Ramos (cell line): Measurements from ENCODE around the gene FOXL1.

Experiments
- in situ Hi-C: fragments of 300-500 bp; cut with MboI; formaldehyde crosslinking; loops from one replicate; pipeline ENCODE4 v1.14.3; 2022; ENCODE audit warnings: low sequenced_read_pairs; ENCODE audit not compliant: unreplicated experiment

Gene FOXL1

GRCh38 chr16:86566966-86567700, 11.2 kb upstream of the FOXL1 start:
- in situ Hi-C loops: loop anchor here (10.0 to 25.0 kb wide), 3 partner anchors 298 to 720 kb away; no protein-coding TSS in a partner anchor

DNA sequence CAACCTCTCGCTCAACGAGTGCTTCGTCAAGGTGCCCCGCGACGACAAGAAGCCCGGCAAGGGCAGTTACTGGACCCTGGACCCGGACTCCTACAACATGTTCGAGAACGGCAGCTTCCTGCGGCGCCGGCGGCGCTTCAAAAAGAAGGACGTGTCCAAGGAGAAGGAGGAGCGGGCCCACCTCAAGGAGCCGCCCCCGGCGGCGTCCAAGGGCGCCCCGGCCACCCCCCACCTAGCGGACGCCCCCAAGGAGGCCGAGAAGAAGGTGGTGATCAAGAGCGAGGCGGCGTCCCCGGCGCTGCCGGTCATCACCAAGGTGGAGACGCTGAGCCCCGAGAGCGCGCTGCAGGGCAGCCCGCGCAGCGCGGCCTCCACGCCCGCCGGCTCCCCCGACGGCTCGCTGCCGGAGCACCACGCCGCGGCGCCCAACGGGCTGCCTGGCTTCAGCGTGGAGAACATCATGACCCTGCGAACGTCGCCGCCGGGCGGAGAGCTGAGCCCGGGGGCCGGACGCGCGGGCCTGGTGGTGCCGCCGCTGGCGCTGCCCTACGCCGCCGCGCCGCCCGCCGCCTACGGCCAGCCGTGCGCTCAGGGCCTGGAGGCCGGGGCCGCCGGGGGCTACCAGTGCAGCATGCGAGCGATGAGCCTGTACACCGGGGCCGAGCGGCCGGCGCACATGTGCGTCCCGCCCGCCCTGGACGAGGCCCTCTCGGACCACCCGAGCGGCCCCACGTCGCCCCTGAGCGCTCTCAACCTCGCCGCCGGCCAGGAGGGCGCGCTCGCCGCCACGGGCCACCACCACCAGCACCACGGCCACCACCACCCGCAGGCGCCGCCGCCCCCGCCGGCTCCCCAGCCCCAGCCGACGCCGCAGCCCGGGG, 10.4 kb upstream of the FOXL1 start:
- in situ Hi-C loops: loop anchor here (10.0 to 25.0 kb wide), 3 partner anchors 297 to 719 kb away; no protein-coding TSS in a partner anchor

DNA sequence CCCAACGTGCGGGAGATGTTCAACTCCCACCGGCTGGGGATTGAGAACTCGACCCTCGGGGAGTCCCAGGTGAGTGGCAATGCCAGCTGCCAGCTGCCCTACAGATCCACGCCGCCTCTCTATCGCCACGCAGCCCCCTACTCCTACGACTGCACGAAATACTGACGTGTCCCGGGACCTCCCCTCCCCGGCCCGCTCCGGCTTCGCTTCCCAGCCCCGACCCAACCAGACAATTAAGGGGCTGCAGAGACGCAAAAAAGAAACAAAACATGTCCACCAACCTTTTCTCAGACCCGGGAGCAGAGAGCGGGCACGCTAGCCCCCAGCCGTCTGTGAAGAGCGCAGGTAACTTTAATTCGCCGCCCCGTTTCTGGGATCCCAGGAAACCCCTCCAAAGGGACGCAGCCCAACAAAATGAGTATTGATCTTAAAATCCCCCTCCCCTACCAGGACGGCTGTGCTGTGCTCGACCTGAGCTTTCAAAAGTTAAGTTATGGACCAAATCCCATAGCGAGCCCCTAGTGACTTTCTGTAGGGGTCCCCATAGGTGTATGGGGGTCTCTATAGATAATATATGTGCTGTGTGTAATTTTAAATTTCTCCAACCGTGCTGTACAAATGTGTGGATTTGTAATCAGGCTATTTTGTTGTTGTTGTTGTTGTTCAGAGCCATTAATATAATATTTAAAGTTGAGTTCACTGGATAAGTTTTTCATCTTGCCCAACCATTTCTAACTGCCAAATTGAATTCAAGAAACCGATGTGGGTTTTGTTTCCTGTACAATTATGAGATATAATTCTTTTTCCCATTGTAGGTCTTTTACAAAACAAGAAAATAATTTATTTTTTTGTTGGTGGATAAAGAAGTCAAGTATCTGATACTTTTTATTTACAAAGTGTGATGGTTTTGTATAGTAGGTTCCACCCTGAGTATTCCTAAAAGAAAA, 9.4 kb upstream of the FOXL1 start:
- in situ Hi-C loops: loop anchor here (10.0 to 25.0 kb wide), 3 partner anchors 296 to 718 kb away; no protein-coding TSS in a partner anchor

DNA sequence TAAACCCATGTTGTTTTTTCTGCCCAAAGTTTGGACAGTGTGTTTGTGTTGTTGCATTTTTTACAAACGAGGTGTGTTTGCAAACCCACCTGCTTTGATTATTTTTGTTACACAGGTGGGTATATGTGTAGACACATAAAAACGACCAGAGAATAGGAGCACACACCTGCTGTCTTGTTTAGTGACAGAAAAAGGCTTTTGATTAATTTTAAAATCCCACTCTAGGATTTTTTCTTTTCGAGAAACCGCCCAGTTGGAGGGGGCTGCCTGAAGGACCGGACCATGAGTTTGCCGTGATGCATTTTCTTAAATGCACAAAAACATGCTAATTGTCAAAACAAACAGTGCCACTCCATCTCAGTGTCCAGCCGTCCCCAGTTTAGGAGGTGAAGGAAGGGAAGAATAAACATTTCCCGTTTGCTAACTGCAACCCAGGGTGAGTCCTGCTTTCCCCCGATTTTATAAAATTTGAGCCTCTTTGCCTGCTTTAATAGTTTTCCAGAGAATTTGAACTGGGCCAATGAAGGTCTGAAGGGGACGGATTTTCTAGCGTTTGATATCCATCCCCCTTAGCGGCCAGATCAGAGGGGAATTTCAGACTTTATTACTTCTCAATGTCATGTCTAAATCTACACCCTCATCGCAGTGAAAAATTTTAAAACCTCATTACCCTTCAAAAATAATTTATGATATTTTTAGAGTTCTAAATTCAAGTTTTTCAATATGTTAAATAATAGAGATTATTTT, 8.5 kb upstream of the FOXL1 start:
- in situ Hi-C loops: loop anchor here (10.0 to 25.0 kb wide), 3 partner anchors 295 to 717 kb away; no protein-coding TSS in a partner anchor

GRCh38 chr16:86570558-86571529, 7.5 kb upstream of the FOXL1 start:
- in situ Hi-C loops: loop anchor here (25.0 kb wide), 1 partner anchor 716 kb away; no protein-coding TSS in a partner anchor

GRCh38 chr16:86571530-86571915, 6.8 kb upstream of the FOXL1 start:
- in situ Hi-C loops: loop anchor here (25.0 kb wide), 1 partner anchor 716 kb away; no protein-coding TSS in a partner anchor

DNA sequence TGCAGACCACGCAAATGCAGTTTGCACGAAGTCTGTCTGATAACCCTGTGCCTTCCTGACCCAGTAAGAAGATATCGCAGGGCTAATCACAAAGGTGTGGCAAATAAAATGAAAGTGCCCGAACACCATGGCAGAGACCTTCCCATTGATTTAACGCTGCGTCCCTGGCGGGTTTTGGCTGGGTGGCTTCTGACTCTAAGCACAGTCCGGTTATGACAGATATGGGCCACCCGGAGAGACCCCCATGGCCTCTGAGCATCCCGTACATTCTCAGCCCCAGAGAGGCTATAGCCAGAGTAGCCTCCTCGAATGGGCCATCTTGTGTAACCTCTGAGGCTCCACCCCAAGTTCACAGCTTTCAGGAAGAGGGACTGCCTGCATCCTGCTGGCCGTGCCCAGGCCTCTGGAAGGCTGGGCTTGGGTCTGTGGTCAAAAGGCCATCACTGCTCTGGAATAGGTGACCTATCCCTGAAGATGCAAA, 6.3 kb upstream of the FOXL1 start:
- in situ Hi-C loops: loop anchor here (25.0 kb wide), 1 partner anchor 715 kb away; no protein-coding TSS in a partner anchor

GRCh38 chr16:86572606-86573005, 5.7 kb upstream of the FOXL1 start:
- in situ Hi-C loops: loop anchor here (25.0 kb wide), 1 partner anchor 715 kb away; no protein-coding TSS in a partner anchor

GRCh38 chr16:86573215-86573614, 5.1 kb upstream of the FOXL1 start:
- in situ Hi-C loops: loop anchor here (25.0 kb wide), 1 partner anchor 714 kb away; no protein-coding TSS in a partner anchor

GRCh38 chr16:86573646-86574508, 4.5 kb upstream of the FOXL1 start:
- in situ Hi-C loops: loop anchor here (25.0 kb wide), 1 partner anchor 713 kb away; no protein-coding TSS in a partner anchor

- in situ Hi-C loops: loop anchor here (25.0 kb wide), 1 partner anchor 713 kb away; no protein-coding TSS in a partner anchor
Measured at GRCh38 chr16:86574646-86575045, 3.7 kb upstream of the FOXL1 start.

DNA sequence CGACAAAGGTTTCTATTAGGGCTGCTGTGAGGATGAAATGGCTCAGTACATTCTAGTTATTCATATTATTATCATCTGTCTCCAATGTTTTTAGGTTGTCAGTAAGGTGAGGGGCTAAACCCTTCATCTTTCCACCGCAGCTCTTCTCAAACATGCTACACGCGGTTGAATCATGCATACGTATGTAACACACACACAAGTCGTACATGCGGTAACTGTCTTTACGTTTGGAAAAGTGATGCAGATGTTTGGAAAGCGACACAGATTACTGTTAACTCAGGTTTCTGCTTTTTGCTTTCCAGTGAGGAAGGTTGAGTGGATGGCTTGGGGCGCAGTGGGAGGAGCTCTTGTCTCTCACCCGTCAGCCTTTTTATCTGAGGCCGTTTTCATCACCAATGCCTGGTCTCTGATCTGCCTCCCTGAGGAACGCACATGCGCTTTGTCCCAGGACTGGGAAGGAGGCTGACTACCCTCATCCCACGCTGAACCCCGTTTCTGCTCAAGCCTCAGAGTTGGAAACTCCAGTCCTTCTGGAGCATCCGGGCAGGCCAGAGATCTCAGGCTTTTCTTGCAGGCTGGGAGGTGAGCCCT, 3.2 kb upstream of the FOXL1 start:
- in situ Hi-C loops: no loop called here

DNA sequence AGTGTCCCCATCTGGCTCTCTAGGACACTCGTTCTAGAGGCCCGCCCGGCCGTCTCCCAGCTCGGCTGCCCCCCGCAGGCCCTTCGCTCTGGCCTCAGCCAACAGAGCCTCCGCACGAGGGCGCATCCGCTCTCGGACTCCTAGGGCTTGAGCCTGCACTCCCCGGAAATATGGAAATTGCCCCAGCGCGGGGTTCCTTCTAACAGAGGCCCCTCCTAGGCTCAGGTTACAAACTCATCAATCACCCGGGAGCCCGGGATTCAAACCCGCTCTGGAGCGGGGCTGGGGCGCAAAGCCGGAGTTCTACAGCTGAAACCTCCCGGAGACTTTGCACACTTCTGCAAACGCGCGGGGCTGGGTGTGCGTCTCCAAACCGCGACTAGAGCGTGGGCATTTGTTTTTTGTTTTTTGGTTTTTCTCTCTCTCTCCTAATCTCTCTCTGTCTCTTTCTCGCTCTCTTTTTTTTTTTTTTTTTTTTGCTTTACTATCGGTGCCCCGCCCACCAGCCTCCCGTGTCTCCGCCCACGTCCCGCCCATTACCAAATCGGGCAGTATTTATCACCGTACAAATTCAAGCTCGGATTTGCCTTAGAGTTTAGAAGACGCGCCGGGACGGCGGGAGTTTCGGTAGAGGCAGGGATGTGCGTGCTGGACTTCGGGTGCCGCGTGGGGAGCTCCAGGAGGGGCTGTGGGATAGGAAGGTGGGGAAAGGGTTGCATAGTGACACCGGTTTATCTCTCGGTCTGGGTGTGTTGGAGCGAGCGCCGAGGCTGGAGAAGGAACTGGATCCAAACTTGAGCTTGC, 2.4 kb upstream of the FOXL1 start:
- in situ Hi-C loops: no loop called here

- in situ Hi-C loops: no loop called here
Measured at GRCh38 chr16:86576591-86577313, 1.6 kb upstream of the FOXL1 start.
